ENCODE data around the gene NRCAM.

Gene NRCAM

GRCh38 chr7:108459922-108460551 is 3.8 kb upstream of the NRCAM start:
- DNase-seq (ENCODE audit: low read depth, low spot score), result no peak

- DNase-seq (ENCODE audit: low read depth, low spot score), result no peak
Observed at GRCh38 chr7:108457871-108458270, 1.6 kb upstream of the NRCAM start.

GRCh38 chr7:108456845-108457540 is 757 bp upstream of the NRCAM start:
- DNase-seq (ENCODE audit: low read depth, low spot score), result no peak

GRCh38 chr7:108455551-108455997 is 662 bp downstream of the NRCAM start:
- DNase-seq (ENCODE audit: low read depth, low spot score), result no peak

- DNase-seq (ENCODE audit: low read depth, low spot score), result no peak
Observed at GRCh38 chr7:108454674-108455550, 1.3 kb downstream of the NRCAM start.

GRCh38 chr7:108454317-108454673 is 1.9 kb downstream of the NRCAM start:
- no peak for DNase-seq (ENCODE audit: low read depth, low spot score)

- no peak for DNase-seq (ENCODE audit: low read depth, low spot score)
Observed at GRCh38 chr7:108453320-108453719, 2.9 kb downstream of the NRCAM start.

GRCh38 chr7:108452707-108453106 is 3.5 kb downstream of the NRCAM start:
- no peak for DNase-seq (ENCODE audit: low read depth, low spot score)

GRCh38 chr7:108451296-108451848 is 4.9 kb downstream of the NRCAM start:
- no peak for DNase-seq (ENCODE audit: low read depth, low spot score)

GRCh38 chr7:108450160-108450559 is 6.1 kb downstream of the NRCAM start:
- DNase-seq (ENCODE audit: low read depth, low spot score), result no peak

GRCh38 chr7:108449521-108449920 is 6.7 kb downstream of the NRCAM start:
- no peak for DNase-seq (ENCODE audit: low read depth, low spot score)

- DNase-seq (ENCODE audit: low read depth, low spot score), result no peak
Observed at GRCh38 chr7:108448584-108449505, 7.4 kb downstream of the NRCAM start.

- DNase-seq (ENCODE audit: low read depth, low spot score), result no peak
Observed at GRCh38 chr7:108442039-108442568, 14.1 kb downstream of the NRCAM start.

- no peak for DNase-seq (ENCODE audit: low read depth, low spot score)
Observed at GRCh38 chr7:108441392-108441955, 14.8 kb downstream of the NRCAM start.

- no peak for DNase-seq (ENCODE audit: low read depth, low spot score)
Observed at GRCh38 chr7:108440613-108441012, 15.6 kb downstream of the NRCAM start.

GRCh38 chr7:108436906-108437305 is 19.3 kb downstream of the NRCAM start:
- no peak for DNase-seq (ENCODE audit: low read depth, low spot score)

GRCh38 chr7:108434010-108434409 is 22.2 kb downstream of the NRCAM start:
- no peak for DNase-seq (ENCODE audit: low read depth, low spot score)

GRCh38 chr7:108431099-108431498 is 25.1 kb downstream of the NRCAM start:
- no peak for DNase-seq (ENCODE audit: low read depth, low spot score)

- no peak for DNase-seq (ENCODE audit: low read depth, low spot score)
Observed at GRCh38 chr7:108430664-108431063, 25.6 kb downstream of the NRCAM start.

- no peak for DNase-seq (ENCODE audit: low read depth, low spot score)
Observed at GRCh38 chr7:108427766-108428165, 28.5 kb downstream of the NRCAM start.

All from activated CD4-positive, CD25-positive, alpha-beta regulatory T cell treated with anti-CD3 and anti-CD28 coated beads, Interleukin-2, amount 50 U/mL, for 16 hours (primary cell).